ENCODE results near the gene NT5DC1.

The NT5DC1 gene

DNA sequence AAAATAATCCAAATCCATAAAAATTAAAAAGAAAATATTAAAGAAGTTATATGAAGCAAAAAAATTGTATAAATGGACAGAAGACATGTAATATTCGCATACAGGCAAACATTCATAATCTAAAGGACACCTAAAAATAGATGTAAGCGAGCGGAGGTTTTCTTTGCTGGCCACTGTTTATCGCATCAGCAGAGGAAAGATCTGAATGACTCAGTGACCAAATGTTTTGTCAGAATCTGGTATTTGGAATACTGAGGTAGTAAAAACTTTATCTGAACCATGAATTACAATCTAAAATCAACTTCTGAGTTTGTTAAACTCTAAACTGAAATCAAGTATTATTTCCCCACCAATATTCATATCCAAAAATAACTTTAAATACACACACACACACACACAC, 145.4 kb downstream of the NT5DC1 start:
- no peak for DNase-seq (ENCODE audit: low read depth)

GRCh38 chr6:116247285-116247684, 146.6 kb downstream of the NT5DC1 start:
- no peak for DNase-seq (ENCODE audit: low read depth)

DNA sequence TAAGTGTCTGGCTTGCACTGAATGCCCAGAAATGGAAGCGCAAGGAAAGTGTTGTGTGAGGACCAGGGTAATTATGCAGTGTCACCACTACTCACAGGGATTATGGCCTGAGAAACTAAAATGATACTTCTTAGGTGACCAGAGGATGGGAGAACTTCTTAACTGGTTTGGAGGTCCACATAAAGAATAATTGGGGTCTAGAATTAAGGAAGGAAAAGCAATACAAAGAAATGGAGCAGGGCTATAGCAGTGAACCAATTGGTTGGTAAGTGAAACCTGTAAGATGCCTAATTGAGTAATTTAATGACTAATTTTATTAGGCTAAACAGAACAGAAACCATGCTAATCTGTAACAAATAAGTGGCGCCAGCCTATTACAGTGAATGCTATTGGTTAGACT, 147.9 kb downstream of the NT5DC1 start:
- no peak for DNase-seq (ENCODE audit: low read depth)

- no peak for DNase-seq (ENCODE audit: low read depth)
These were observed 151.1 kb downstream of the NT5DC1 start for GRCh38 chr6:116251568-116252384.

- DNase-seq (ENCODE audit: low read depth) = no peak
These were observed 152.5 kb downstream of the NT5DC1 start for GRCh38 chr6:116253188-116253504.

- DNase-seq (ENCODE audit: low read depth) = peak; percentile 70
These were observed 153.0 kb downstream of the NT5DC1 start, which contains the start of gene TSPYL4 for GRCh38 chr6:116253505-116254296. TSPYL4 (minus strand) TSS chr6:116254075; CDS start chr6:116254008, 67 bp downstream.

- no peak for DNase-seq (ENCODE audit: low read depth)
These were observed 153.8 kb downstream of the NT5DC1 start for GRCh38 chr6:116254297-116255056.

GRCh38 chr6:116255246-116255800, 154.7 kb downstream of the NT5DC1 start:
- DNase-seq (ENCODE audit: low read depth) = no peak

DNA sequence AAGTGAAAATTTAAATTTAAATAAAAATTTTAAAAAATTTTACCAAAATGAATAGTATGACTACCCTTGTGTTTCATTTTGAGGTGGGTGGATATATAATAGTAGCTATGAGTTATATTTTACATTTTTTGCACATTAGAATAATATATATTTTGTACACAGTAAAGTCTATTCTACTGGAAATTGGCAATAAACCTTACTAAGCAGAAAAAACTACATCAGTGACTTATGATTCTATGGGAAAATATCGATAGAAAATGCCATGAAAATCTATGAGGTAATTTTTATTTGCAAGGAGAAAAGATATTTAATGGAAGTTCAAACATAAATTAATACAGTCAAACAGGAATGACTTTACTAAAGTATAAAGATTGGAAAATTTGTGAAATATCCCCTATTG, 156.0 kb downstream of the NT5DC1 start:
- no peak for DNase-seq (ENCODE audit: low read depth)

DNA sequence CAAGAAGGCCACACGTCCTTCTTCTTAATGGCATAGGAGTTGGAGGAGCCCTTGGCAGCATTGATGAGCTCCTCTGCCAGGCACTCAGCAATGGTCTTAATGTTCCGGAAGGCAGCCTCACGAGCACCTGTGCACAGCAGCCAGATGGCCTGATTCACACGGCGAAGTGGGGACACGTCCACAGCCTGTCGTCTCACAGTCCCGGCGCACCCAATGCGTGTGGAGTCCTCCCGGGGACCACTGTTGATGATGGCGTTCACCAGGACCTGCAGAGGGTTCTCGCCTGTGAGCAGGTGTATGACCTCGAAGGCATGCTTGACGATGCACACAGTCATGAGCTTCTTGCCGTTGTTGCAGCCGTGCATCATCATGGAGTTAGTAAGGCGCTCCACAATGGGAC, 157.9 kb downstream of the NT5DC1 start:
- DNase-seq (ENCODE audit: low read depth) = no peak

- DNase-seq (ENCODE audit: low read depth) = no peak
These were observed 162.7 kb downstream of the NT5DC1 start for GRCh38 chr6:116263353-116263752.

GRCh38 chr6:116265041-116265829, 164.6 kb downstream of the NT5DC1 start:
- no peak for DNase-seq (ENCODE audit: low read depth)

GRCh38 chr6:116266803-116267202, 166.2 kb downstream of the NT5DC1 start:
- DNase-seq (ENCODE audit: low read depth) = no peak

GRCh38 chr6:116267836-116268588, 167.4 kb downstream of the NT5DC1 start:
- DNase-seq (ENCODE audit: low read depth) = no peak

- DNase-seq (ENCODE audit: low read depth) = no peak
These were observed 168.1 kb downstream of the NT5DC1 start for GRCh38 chr6:116268589-116269293.

DNA sequence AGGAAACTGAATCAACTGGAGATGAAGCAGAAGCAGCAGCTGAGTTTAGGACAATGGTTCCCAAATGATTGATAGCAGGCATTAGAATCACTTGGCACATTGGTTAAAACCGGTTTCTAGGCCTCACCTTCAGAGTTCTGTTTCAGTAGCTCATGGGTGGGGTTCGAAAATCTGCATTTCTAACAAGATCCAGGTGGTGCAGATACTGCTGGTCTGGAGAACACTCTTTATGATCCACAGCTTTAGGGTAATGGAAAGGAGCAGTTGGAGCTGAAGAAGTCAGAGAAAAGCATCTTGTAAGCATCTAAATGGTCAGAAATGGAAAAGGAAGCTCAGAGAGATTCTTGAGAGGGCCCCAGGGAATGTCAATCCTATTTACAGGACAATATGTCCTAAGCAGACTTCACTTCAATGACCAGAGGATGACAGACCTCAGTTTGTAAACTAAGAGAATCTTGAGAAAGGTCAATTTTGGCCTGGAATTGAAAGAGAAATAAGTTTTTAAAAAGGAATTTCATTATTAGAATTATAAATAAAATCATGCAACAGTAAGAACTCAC, 170.6 kb downstream of the NT5DC1 start:
- DNase-seq (ENCODE audit: low read depth) = no peak

DNA sequence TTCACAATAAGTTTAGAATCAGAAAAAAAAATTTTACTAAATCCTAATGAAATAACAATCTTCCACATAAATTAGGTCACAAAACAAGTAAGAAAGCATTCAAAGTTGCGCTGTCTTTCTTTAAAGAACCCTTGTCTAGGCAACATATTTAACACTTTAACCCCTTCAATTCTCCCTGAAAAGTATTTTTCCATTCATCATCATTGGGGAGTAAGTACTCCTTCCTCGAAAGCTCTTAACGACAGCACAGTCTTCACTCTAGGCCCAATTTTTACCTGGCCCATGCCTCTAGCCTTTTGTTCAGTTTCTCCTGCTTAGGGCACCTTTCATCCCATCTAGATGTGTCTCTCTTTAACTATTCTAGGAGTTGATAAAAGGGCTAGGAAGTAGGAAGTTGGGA, 176.5 kb downstream of the NT5DC1 start:
- no peak for DNase-seq (ENCODE audit: low read depth)

DNA sequence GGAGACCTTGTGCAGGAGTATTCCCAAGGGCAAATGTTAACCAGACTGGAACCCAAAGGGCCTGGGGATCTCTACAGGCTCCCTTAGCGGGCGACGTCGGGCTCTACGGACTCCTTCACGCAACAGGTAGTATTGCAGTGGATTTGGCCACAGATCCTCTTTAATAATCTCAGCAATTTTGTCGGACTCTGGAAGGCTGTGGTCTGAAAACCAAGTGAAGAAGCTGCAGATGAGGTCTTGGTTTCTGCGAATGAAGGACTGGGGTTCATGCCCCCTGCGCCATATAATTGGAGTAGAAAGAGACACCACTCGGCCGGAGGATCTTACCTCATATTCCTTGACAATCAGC, 177.8 kb downstream of the NT5DC1 start:
- no peak for DNase-seq (ENCODE audit: low read depth)

GRCh38 chr6:116278854-116279231, 178.2 kb downstream of the NT5DC1 start:
- DNase-seq (ENCODE audit: low read depth) = no peak

Data from stimulated activated CD8-positive, alpha-beta memory T cell treated with anti-CD3 and anti-CD28 coated beads, Interleukin-15, amount 100 ng/mL, for 24 hours (primary cell).